ENCODE data around the gene VWA3A. TPM values are rescaled to one million over a fixed set of nuclear protein-coding genes. Genes with fewer than 3 reads are reported as not detected.

VWA3A gene
- total and polyA plus RNA-seq, 12 donors, result 0.01 to 1.1 (median 0.28) TPM; not detected in 1

DNA sequence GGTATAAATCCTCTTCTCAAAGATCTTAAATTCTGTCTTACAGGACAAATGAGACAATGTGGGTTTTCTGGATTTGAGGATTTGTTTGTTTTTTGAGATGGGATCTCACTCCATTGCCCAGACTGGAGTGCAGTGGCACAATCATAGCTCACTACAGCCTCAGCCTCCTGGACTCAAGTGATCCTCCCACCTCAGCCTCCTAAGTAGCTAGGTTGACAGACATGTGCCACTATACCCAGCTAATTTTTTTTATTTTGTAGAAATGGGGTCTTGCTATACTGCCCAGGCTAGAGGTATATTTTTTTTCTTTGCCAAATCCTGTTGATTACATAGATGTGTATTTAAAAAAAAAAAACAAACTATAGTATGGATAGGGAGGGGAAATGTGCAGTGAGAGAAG, 38.2 kb downstream of the VWA3A start:
- TF ChIP-seq, protein P1, sequence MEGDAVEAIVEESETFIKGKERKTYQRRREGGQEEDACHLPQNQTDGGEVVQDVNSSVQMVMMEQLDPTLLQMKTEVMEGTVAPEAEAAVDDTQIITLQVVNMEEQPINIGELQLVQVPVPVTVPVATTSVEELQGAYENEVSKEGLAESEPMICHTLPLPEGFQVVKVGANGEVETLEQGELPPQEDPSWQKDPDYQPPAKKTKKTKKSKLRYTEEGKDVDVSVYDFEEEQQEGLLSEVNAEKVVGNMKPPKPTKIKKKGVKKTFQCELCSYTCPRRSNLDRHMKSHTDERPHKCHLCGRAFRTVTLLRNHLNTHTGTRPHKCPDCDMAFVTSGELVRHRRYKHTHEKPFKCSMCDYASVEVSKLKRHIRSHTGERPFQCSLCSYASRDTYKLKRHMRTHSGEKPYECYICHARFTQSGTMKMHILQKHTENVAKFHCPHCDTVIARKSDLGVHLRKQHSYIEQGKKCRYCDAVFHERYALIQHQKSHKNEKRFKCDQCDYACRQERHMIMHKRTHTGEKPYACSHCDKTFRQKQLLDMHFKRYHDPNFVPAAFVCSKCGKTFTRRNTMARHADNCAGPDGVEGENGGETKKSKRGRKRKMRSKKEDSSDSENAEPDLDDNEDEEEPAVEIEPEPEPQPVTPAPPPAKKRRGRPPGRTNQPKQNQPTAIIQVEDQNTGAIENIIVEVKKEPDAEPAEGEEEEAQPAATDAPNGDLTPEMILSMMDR (IDR thresholded peaks at IDR 0.05), result no peak
- Histone ChIP-seq H3K27ac (no peak overlapping the region), H3K36me3 (no peaks in the 10 kb centered on the region), H3K4me1 (no peaks in the 10 kb centered on the region), H3K9me3 (peaks cover 0 to 5% (median 0%) of the 10 kb centered on the region in 11 donors), H3K4me3 (no peak overlapping the region), H3K27me3 (peaks cover 0 to 4% (median 0%) of the 10 kb centered on the region in 7 donors)
- intact Hi-C loops (cut with DNase I), result no loop called here
- DNase-seq, result no peak
- ATAC-seq, result no peak

DNA sequence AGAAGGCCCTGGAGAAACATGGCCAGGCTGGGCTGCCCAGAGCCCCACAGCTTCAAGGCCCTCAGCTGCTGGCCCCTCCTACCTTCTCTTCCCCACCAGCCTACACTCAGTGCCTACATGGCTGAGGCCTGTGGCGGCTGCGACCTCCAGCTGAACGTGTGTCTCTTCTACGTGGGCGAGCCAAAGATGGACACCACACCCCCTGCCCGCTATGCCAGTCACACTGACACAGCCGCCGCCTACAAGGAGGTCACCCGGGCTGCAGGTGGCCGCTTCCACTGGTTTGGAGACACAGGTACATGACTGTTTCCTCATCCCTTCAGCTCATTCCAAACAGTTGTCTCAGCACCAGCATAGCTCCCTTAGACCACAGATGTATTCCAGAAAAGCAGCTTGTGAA, 40.5 kb downstream of the VWA3A start:
- Histone ChIP-seq H3K36me3 (no peaks in the 10 kb centered on the region), H3K27me3 (peaks cover 0 to 4% (median 0%) of the 10 kb centered on the region in 7 donors), H3K27ac (no peak overlapping the region), H3K4me3 (no peak overlapping the region), H3K9me3 (peaks cover 0 to 5% (median 0%) of the 10 kb centered on the region in 11 donors), H3K4me1 (no peaks in the 10 kb centered on the region)
- WGBS, 2 donors, result 89 to 90% methylated on average over 10 of the region's 10 CpGs
- intact Hi-C loops (cut with DNase I), result no loop called here
- DNase-seq (no peak), ATAC-seq (no peak)
- TF ChIP-seq, protein P1 (IDR thresholded peaks at IDR 0.05), result no peak

DNA sequence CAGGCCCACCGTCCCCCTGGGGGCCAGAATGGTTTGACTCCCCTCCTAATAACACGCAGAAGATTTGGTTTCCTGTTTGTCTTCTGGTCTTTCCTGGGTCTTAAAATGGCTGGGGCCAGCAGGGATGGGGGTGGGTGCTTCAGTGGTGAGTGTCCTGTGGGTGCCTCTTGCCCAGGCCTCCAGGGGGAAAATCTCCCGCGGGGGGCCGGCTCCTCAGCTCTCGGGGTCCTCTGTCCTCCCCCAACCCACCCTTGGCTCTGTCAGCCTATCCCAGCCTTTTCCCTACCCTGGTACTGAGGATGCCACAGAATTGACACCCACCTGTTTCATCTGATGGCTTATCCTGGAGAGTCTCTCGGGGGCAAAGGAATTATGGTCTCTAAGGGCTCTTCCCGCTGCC, 46.1 kb downstream of the VWA3A start:
- intact Hi-C loops (cut with DNase I), result no loop called here
- H3K27ac ChIP-seq, result no peak overlapping the region
- ATAC-seq (no peak), DNase-seq (no peak)
- no peaks in the 10 kb centered on the region for H3K9me3 ChIP-seq
- TF ChIP-seq, protein P1 (IDR thresholded peaks at IDR 0.05), result no peak
- no peaks in the 10 kb centered on the region for H3K4me1 ChIP-seq
- no peak overlapping the region for H3K4me3 ChIP-seq
- no peaks in the 10 kb centered on the region for H3K27me3 ChIP-seq
- H3K36me3 ChIP-seq, result no peaks in the 10 kb centered on the region
- 70 to 79% methylated on average over 8 of the region's 8 CpGs for WGBS, 2 donors

DNA sequence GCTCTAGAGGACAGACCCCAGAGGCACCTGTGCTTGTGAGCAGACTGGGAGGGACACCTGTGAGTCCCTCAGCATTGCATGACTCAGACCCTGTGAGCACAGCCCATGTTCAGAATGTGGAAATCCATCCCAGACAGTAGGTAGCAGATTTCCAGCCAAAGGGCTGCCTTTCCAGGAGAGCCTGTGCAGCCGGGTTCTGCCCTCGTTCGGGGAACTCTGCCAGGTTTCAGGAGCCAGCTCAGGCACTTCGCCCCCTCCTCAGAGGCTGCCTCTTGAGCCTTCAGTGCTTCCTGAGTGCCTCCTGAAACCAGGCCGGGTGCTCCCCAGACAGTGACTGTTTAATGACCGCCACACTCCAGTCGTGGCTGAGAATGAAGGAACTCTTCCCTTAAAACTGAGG, 46.7 kb downstream of the VWA3A start:
- no peak overlapping the region for H3K4me3 ChIP-seq
- no peak for DNase-seq
- H3K27me3 ChIP-seq, result no peaks in the 10 kb centered on the region
- H3K4me1 ChIP-seq, result no peaks in the 10 kb centered on the region
- 59 to 60% methylated on average over 7 of the region's 7 CpGs for WGBS, 2 donors
- intact Hi-C loops (cut with DNase I), result no loop called here
- H3K36me3 ChIP-seq, result no peaks in the 10 kb centered on the region
- TF ChIP-seq, protein P1 (IDR thresholded peaks at IDR 0.05), result no peak
- no peak for ATAC-seq
- H3K9me3 ChIP-seq, result no peaks in the 10 kb centered on the region
- no peak overlapping the region for H3K27ac ChIP-seq
